DND-41 (cell line): Measurements from ENCODE around the gene GCN1.

ENCODE experiments used
- ATAC-seq: fragments of 200-7000 bp; cut with Tn5 transposase; 3 replicates; pipeline ENCODE4 v1.9.1; 2021; ENCODE audit warnings: low read depth; ENCODE audit not compliant: insufficient read depth
- DNase-seq: peaks from one replicate; pipeline ENCODE4 v3.0.0-alpha.2; 2020
- H2AFZ ChIP-seq: 2 replicates; pipeline ENCODE4 v1.6.0; 2012; ENCODE audit warnings: low read depth, low read length
- H3K27ac ChIP-seq: 2 replicates; pipeline ENCODE4 v1.5.1; 2012; ENCODE audit warnings: low read length, inconsistent platforms
- H3K27me3 ChIP-seq: fragments of 200-600 bp; sonication (generic); 2 replicates; pipeline ENCODE4 v1.6.0; 2012; ENCODE audit warnings: low read length, mild to moderate bottlenecking, inconsistent platforms; ENCODE audit not compliant: insufficient read depth, poor library complexity
- H3K36me3 ChIP-seq: 2 replicates; pipeline ENCODE4 v1.5.1; 2012; ENCODE audit warnings: low read length, inconsistent platforms; ENCODE audit not compliant: insufficient read depth
- H3K4me1 ChIP-seq: 2 replicates; pipeline ENCODE4 v1.5.1; 2012; ENCODE audit warnings: mild to moderate bottlenecking, low read length; ENCODE audit not compliant: insufficient read depth
- H3K4me2 ChIP-seq: 2 replicates; pipeline ENCODE4 v1.6.0; 2012; ENCODE audit warnings: mild to moderate bottlenecking, moderate library complexity, low read length, inconsistent platforms; ENCODE audit not compliant: insufficient read depth
- H3K4me3 ChIP-seq, 2 experiments: fragments of 200-600 bp in 1 of 2; shearing (Covaris generic) in 1 of 2; 2 replicates each; pipeline ENCODE4 v1.5.1; 2012 to 2016; ENCODE audit warnings: inconsistent platforms in 2 of 2, low read length in 2 of 2, mild to moderate bottlenecking in 2 of 2, low read depth in 1 of 2, moderate library complexity in 1 of 2
- H3K79me2 ChIP-seq: 2 replicates; pipeline ENCODE4 v1.6.0; 2012; ENCODE audit warnings: low read length, inconsistent platforms; ENCODE audit not compliant: insufficient read depth
- H3K9ac ChIP-seq: 2 replicates; pipeline ENCODE4 v1.6.0; 2012; ENCODE audit warnings: low read depth, mild to moderate bottlenecking, inconsistent platforms, low read length, moderate library complexity
- H3K9me3 ChIP-seq: 2 replicates; pipeline ENCODE4 v1.5.1; 2012; ENCODE audit warnings: low read length, moderate library complexity, mild to moderate bottlenecking, inconsistent platforms; ENCODE audit not compliant: insufficient read depth, severe bottlenecking
- H4K20me1 ChIP-seq: 2 replicates; pipeline ENCODE4 v1.6.0; 2012; ENCODE audit warnings: low read length; ENCODE audit not compliant: insufficient read depth
- EZH2 ChIP-seq: IDR thresholded peaks from 3 replicates; pipeline ENCODE4 v1.6.1; 2012; ENCODE audit warnings: borderline replicate concordance, low read depth, mild to moderate bottlenecking, moderate library complexity, low read length, inconsistent platforms; ENCODE audit not compliant: severe bottlenecking
- TF ChIP-seq, protein P1 (sequence below): IDR thresholded peaks from 2 replicates; pipeline ENCODE4 v1.5.1; 2012; ENCODE audit warnings: borderline replicate concordance, low read length, moderate library complexity, mild to moderate bottlenecking; ENCODE audit not compliant: poor library complexity, severe bottlenecking; ENCODE audit errors: extremely low read depth

Gene GCN1

GRCh38 chr12:120079411-120080400, 114.8 kb downstream of the GCN1 start:
- no peak overlapping the region for H3K9ac ChIP-seq

GRCh38 chr12:120078868-120079267, 115.6 kb downstream of the GCN1 start:
- Histone ChIP-seq H3K4me3 (no peak overlapping the region), H3K27me3 (no peaks in the 10 kb centered on the region), H3K4me1 (no peaks in the 10 kb centered on the region), H3K9ac (no peak overlapping the region), H4K20me1 (no peaks in the 10 kb centered on the region), H3K9me3 (no peaks in the 10 kb centered on the region), H3K27ac (no peak overlapping the region), H2AFZ (no peak overlapping the region), H3K4me2 (no peak overlapping the region), H3K79me2 (no peaks in the 10 kb centered on the region), H3K36me3 (no peaks in the 10 kb centered on the region)
- peak; percentile 54 for DNase-seq
- TF ChIP-seq EZH2 = no peak
- TF ChIP-seq, protein P1, sequence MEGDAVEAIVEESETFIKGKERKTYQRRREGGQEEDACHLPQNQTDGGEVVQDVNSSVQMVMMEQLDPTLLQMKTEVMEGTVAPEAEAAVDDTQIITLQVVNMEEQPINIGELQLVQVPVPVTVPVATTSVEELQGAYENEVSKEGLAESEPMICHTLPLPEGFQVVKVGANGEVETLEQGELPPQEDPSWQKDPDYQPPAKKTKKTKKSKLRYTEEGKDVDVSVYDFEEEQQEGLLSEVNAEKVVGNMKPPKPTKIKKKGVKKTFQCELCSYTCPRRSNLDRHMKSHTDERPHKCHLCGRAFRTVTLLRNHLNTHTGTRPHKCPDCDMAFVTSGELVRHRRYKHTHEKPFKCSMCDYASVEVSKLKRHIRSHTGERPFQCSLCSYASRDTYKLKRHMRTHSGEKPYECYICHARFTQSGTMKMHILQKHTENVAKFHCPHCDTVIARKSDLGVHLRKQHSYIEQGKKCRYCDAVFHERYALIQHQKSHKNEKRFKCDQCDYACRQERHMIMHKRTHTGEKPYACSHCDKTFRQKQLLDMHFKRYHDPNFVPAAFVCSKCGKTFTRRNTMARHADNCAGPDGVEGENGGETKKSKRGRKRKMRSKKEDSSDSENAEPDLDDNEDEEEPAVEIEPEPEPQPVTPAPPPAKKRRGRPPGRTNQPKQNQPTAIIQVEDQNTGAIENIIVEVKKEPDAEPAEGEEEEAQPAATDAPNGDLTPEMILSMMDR = no peak
- ATAC-seq = peak; percentile 91

More at GRCh38 chr12:120079411-120080400, 114.8 kb downstream of the GCN1 start:
- no peaks in the 10 kb centered on the region for H3K79me2 ChIP-seq
- DNase-seq (no peak), ATAC-seq (no peak)
- H3K27ac ChIP-seq = no peak overlapping the region
- TF ChIP-seq, protein P1 = no peak
- no peak for TF ChIP-seq EZH2
- no peak overlapping the region for H3K4me2 ChIP-seq
- no peaks in the 10 kb centered on the region for H3K27me3 ChIP-seq
- H3K9me3 ChIP-seq = no peaks in the 10 kb centered on the region
- H4K20me1 ChIP-seq = no peaks in the 10 kb centered on the region
- no peak overlapping the region for H3K4me3 ChIP-seq
- H3K36me3 ChIP-seq = no peaks in the 10 kb centered on the region
- no peak overlapping the region for H2AFZ ChIP-seq
- H3K4me1 ChIP-seq = no peaks in the 10 kb centered on the region

- Histone ChIP-seq H2AFZ (no peak overlapping the region), H3K27me3 (no peaks in the 10 kb centered on the region), H3K4me1 (no peaks in the 10 kb centered on the region), H3K79me2 (no peaks in the 10 kb centered on the region), H3K4me2 (no peak overlapping the region), H3K36me3 (no peaks in the 10 kb centered on the region), H3K27ac (no peak overlapping the region), H3K4me3 (no peak overlapping the region), H4K20me1 (no peaks in the 10 kb centered on the region), H3K9me3 (no peaks in the 10 kb centered on the region), H3K9ac (no peak overlapping the region)
- ATAC-seq (no peak), DNase-seq (no peak)
- TF ChIP-seq, protein P1 = no peak
Measured at GRCh38 chr12:120077260-120077659, 117.3 kb downstream of the GCN1 start.
